HG03064 (cell line): ENCODE results near the gene ADAM8.
A peak's percentile ranks its signal among the peaks of the same experiment; 100 is the strongest.

Experiments
- ATAC-seq: cut with Tn5 transposase; IDR thresholded peaks from one replicate; pipeline ENCODE4 v1.9.1; 2021; ENCODE audit warnings: low read depth; ENCODE audit not compliant: unreplicated experiment

The ADAM8 gene

DNA sequence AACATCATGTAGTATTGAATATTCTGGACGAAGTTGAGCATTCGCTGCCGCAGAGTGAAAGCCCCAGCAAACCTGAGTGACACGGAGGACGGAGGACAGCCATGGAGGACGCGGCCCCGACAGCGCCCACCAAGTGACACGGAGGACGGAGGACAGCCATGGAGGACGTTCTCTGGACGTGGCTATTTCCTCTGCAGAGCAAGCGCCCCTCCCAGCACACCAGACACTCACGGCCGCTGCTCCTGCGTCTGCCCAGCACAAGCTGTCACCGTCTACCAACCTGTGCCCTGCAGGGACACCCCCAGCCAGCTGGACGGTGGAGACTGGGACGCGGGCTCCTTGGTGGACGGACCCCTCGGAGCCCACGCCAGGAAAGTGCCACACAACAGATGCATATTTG, 7.3 kb upstream of the ADAM8 start:
- ATAC-seq = no peak

DNA sequence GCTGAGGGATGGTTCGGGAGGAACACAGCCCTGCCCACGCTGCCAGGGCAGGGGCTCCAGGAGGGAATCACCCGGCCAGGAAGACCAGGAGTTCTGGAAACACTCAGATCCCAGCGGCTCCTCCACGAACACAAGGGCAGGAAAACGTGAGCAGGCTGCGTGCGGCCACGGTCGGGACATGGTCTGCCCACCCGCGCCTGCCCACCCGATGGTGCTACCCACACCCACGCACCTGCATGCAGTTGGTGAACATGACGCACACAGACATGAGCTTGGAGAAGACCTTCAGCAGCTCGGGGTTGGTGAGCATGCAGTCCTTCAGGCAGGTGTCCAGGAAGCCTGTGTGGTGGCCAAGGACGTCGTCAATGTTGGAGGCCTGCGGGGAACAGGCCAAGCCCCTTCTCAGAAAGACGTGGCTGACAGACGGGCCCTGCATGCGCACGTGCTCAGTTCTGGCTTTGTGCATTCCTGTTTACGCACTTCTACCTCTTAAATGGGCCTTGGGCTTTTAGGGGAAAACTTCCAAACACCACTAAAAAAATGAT, 6.2 kb upstream of the ADAM8 start:
- no peak for ATAC-seq

DNA sequence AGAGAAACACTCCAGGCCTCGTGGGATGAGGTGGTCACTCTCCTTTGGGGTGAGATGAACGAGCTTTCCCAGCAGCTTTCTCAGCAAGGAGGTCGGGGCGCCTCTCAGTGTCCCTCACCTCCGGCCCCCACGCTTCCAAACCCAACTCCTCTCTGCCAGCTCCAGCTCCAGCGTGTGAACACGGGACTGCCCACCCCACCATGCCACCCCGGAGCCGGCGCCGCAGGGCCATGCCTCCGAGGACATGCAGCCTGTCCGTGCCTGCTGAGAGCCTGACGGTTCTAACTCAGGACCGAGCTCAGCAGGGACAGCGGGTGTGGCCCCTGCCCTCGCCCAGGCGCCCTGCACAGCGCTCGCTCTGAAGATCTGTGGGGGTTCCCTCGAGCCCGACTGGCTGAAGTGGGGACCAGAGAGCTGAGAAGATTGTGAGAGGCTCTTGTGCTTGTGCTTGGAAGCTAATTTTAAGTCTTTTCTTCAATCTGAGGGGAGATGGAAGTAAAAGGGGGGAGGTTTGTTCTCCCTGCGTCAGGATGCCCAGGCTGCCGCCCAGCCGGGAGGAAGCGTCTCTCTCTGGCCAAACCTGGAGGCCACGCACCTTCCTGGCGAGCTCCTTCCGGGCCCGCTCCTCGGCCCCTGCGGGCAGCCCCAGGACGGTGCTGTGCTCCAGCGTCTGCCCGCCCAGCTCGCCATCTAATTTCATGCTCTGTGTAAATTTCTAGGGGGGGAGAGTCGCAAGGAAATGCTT, 5.1 kb upstream of the ADAM8 start:
- ATAC-seq = no peak

DNA sequence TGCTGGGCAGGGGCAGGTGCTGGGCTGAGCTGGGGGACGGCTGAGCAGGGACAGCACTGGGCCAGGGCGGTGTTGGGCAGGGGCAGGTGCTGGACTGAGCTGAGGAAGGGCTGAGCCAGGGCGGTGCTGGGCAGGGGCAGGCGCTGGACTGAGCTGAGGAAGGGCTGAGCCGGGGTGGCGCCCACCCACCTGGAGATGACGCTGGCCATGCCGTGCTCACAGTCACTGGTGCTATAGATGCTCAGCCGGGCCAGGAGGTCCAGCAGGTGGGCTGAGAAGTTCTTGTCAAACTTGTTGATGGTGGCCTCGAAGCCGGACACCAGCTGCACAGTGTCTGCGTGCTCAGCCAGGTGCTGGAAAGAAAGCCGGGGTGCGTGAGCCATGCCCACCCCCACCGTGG, 4.4 kb upstream of the ADAM8 start:
- no peak for ATAC-seq

DNA sequence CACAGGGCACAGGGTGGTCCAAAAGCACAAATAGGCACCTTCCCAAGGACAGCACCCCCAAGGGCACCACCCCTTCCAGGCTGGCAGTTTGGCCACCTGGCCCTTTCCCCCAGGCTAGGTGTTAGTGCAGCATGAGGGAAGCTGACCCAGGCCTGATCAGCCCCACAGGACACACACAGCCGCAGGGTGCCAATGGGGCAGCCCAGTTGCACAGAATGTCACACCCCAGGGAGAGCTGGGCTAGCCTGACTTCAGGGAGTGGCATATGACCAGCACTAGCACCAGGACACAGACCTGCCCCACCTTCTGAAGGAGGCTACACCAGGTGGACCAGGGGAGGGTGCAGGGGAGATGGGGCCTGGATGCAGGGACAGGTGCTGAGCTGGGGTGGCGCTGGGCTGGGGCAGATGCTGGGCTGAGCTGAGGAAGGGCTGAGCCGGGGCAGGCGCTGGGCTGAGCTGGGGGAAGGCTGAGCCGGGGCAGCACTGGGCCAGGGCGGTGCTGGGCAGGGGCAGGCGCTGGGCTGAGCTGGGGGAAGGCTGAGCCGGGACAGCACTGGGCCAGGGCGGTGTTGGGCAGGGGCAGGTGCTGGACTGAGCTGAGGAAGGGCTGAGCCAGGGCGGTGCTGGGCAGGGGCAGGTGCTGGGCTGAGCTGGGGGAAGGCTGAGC, 3.9 kb upstream of the ADAM8 start:
- ATAC-seq = no peak

DNA sequence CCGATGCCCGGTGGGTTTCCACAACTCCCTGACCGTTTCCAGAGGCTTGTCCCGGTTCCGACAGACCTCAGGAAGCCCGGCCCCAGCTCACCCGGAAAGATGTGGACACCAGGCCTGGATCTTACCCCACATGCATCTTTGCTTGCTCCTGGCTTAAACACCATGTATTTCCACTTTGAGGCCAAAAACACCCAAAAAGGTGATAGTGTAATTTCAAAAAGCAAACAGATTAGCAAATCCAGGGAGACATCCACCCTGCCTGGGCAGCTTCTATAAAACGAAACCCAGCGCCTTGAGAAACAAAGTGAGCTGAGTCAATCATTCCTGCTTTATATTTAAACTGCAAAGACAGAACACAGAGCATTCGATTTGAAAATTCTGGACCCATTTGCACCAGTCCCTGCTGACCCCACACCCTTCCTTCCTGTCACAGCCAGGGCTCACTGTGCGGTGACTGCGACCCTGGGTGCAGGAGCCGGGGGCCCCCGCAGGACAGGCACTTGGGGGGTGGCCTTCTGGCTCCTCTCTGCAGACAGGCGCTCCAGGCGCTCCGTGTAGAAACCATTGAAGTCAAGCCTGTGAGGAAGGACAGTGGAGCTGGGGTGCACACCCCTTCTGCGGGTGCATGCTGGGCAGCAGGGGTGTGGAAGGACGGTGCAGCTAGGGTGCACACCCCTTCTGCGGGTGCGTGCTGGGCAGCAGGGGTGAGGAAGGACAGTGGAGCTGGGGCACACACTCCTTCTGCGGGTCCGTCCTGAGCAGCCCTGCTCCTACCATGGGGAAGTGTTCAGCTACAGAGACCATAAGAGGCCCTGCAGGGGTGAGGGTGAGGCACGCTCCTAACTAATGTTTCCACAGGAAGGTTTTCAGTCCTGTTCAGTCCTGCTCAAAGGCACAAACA, 2.9 kb upstream of the ADAM8 start:
- no peak for ATAC-seq

DNA sequence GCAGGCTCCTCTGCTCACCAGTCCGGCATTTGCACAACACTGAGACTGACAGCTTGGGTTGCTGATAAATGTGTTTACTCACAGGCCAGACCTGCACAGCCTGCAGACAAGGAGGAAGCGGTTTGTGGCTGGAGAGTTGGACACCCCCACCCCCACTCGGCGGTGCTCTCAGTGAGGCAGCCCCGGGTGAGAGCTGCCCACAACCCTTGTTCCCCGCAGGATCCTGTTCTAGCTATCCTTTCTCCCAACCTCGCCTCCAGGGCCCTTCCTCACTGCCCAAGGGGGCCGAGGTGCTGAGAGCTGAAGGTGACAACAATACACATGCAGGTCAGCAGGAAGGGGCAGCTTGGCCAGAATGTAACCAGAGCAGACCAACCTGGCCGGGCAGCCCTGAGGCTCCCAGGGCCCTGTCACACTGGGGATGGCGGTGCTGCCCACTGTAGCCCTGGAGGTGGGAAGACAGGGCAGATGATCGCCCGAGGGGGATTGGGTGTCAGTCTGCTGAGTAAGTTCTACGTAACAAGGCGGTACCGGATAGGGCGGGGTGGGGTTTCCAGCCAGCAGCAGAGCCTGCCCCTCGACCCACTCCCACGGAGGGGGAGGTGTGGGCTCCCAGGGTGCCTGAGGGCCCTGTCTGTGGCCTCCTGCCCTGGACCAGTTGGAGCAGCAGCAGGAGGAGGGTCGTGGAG, 2.1 kb upstream of the ADAM8 start:
- ATAC-seq = peak; percentile 37

DNA sequence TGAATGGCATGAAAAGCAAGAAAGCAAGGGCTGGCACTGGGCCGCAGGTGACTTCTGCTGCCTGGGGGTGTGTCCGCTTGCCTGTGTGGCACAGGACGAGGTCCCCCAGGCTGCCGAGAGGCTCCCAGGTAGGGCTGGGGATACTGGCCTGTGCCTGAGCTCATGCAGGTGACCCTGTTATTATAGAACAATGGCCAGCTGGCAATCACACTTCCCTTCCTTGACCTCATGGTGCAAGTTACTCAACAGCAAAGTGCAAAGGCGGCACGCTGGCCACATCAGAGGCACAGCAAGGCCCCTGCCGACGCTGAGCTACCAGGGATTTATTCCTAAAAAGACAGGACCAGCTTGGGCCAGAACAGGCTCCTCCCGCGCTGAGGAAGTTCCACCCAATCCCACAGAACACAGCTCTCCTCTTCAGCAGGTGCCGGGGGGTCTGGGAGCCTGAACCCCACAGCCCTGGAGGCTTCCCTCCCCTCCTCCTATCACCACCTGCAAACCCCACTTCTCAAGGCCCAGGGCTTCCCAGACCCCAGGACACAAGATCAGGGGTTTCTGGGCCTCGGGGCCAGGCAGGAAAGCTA, 1.4 kb upstream of the ADAM8 start:
- ATAC-seq = no peak

DNA sequence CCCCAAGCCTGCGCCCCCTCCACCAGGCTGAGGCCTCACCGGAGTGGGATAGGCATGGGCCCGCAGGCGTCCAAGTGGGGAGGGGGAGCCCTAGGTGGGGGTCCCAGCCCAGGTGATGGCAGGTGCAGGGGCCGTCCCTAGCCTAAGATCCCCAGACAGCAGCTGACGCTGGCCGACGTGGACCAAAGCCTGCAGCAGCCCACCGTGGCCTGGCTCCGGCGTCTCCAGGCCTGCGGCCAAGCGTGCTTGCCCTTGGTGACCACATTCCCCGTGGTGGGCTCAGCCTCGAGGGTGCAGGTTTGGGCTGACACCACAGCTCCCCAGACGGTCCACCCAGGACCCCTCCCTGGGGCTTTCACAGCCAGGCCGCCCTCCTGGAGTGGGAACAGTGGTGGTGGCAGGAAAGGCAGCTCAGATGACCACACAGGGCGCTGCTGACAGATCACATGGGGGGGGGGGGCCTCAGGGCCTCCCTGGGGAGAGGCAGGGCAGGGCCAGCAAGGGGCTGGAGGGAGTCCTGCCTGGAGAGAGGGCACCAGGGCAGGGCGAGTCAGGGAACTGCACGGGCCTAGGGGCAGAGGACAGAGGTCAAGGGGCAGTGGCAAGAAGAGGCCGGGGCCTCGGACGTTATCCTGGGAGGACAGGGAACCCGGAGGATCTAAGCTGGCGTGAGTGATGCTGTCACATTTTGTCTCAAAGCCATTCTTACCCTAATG, 767 bp upstream of the ADAM8 start:
- ATAC-seq = no peak

DNA sequence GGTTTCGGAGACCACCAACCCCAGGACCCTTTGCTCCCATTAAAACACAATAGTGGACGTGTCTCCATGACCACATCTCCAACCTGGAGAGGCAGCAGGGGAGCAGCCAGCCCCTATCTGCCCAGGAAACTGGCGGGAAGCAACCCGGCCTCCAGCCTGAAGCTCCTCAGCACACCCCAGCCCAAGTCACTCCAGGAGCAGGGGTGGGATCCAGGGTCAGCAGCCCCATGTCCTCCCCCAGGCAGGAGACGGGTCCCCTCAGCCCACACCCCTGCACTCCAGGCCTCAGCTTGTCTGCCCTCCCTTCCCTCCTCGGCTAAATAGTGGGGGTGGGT, 601 bp downstream of the ADAM8 start:
- no peak for ATAC-seq

DNA sequence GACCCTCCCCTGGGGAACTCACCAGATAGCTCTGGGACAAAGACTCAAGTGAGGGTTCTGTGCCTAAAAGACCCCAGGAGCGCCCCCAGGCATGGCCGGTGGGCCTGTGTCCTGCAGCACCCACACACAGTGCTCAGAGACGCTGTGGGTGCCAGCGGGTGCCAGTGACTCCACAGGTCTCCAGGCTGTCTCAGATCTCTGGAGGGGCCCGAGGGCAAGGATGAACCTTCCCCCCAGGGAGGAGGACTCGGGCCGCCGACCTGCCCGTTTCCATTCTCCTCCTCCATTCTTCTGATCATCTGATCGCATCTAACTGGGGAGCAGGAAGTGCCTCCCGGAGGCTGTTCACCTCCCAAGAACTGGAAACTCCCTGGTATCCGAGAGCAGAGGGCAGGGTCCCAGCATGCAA, 980 bp downstream of the ADAM8 start:
- peak; percentile 30 for ATAC-seq

DNA sequence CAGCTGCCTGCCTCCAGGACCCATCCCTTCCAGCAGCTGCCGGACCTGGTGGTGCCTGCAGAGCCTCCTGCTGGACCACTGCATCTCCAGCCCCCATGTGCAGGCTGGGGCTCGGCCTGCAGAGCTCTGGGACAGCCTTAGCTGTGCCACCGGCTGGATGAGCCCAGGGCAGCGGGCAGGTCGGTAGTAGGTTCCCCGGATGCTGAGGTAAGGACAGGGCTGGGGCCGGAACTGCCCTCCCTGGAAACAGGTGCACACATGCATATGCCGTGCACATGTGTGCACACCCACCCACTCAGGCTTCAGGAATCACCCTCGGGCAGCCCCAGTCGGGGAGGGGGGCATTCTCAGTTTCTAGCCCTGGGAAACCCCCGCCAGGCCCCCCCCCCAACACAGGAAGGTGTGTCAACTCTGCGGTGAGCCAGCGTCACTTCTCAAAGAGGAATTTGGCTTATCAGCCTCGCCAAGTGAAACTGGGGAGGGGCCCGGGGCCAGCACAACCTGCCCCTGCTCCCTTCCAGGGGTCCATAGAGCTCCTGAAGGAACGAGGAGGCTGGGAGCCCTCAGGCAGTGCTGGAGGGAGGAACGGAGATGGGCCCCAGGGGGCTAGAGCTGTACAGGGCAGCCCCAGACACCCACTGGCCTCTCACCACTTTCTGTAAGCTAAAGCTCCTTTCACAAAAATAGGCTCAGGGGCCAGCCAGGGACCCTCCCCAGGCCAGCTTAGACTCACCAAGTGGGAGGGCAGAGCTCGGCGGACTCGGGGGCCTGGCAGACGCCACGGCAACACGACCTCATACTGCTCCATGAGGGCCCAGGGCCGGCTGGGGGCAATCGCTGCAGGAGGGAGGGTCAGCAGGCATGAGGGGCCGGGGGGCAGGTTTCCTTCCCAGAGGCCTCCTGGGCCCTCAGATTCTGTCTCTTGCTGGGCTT, 1.7 kb downstream of the ADAM8 start:
- ATAC-seq = peak; percentile 42

DNA sequence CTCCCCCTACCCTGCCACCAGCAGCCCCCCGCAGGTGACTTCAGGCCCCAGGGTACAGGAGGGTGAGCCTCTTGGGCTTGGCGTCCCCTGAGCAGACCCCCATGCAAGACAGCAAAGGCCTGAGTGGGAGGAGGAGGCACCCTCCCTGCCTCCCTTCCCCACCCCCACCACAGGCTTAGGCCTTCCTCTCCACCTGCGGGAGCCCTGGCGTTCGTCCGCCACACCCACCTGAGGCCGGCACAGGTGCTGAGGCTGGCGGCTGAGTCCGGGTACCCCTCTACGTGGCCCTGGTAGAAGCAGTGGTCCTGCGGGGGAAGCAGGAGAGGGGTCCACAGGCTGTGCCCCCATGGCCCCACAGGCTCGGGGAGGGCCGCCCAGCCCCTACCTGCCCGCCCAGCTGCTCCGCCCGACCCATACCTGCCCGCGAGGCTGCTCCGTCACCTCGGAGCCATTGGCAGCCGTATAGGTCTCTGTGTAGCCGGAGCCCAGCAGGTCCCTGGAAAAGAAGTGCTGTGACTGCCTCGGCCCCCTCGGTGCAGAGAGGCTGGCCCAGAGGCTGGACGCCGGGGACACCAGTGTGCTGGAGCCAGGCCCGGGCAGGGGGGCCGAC, 3.0 kb downstream of the ADAM8 start:
- ATAC-seq = no peak

DNA sequence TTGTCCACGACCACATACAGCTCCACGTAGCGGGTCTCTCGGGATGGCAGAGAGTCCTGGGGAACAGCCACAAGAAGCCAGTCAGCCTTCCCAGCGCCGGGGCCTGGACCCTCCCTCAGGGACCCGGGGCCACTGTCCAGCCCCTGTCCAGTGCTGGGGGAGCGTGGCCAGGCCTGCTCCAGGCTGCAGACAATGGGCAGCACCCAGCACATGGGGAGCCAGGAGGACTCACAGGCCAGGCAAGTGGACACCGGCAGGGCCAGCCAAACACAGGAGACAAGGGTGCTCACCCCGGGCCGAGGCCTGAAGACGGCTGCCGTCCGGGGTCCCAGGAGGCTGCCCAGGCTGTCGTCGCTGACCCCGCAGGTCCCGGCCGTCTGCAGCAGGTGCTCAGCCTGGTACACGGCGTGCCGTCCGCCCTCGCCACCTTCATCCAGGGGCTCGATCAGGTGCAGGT, 3.7 kb downstream of the ADAM8 start:
- no peak for ATAC-seq

DNA sequence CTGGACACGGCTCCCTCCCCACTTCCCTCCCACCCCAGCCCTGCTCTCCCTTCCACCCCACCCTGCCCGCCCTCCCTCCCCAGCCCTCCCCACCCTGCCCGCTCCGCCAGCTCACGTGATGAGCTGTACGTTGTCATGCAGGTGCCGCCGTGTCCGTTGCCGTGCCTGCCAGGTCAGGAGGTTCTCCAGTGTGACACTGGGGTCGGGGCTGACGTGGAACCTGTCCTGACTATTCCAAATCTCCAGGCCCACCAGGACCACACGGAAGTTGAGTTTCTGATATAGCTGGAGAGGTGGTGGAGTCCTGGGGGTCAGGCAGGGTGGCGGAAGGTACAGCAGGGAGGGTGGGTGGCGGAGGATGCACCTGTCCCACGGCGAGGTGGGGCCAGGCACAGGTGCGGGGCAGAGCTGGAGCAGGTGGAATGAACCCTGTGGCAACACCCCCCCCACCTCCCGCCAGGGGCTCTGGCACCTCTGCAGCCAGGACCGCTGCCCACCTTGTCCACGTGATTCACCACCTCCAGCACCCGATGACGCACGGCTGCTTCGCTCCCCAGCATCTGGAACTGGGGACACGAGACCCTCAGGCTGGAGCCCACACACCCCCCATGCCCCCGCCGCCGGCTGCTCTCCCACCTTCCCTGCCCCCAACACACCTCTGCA, 4.2 kb downstream of the ADAM8 start:
- no peak for ATAC-seq

DNA sequence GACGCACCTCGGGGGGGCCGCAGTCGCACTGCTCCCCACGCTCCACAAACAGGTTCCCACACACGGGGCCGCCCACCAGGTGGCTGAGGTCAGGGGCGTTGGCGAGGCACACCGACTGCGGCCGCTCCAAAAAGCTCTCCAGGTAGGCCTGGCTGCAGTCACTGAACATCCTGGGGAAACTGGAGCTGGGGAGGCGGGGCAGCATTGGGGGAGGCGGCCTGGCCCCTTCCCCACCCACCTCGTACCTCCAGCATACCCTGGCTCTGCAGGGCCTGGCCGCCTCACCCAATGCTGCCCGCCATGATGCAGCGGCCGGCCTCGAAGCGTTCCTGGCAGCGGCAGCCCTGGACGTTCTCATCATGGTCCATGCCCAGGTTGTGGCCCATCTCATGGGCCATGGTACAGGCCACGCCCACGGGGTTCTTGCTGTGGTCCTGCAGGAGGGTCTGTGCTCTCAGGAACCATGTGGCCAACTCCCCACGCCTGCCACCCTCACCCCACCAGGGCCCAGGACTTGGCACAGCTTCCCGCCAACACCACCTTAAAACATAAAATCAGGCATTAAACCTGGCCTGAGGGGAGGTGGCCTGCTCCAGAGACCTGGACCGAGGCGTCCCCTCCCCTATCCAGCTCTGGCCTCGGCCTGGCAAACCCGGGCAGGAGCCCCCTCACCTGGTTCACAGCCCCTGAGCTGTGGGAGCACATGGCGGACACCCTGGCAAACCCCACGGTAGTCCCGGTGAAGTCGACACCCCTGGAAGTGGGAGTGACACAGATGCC, 5.0 kb downstream of the ADAM8 start:
- no peak for ATAC-seq

DNA sequence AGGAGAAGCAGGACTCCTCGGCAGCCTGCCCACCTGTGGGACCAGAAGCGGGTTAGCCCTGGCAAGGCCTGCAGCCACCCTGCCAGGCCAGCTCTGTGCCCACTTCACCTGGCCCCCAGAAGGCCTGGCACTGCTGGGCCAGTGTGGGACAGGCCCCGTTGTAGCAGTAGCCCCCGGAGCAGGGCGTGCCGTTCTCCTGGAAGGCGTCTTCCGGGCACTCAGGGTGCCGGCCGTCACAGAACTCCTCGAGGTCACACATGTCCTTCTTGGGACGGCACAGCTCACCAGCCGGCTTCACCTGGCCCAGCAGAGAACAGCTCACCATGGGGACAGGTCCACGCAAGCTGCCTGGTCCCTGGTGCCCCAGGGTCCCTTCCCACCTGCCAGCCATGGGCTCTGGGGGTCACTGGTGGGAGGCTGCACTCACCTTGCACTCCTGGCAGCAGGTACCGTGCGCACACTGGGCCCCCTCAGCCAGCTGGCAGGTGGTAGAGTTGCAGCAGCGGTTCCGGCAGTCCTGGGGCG, 5.8 kb downstream of the ADAM8 start:
- no peak for ATAC-seq
